ENCODE results near the gene HSDL1. TPM values are rescaled to one million over a fixed set of nuclear protein-coding genes. Genes with fewer than 3 reads are reported as not detected.
A peak's percentile ranks its signal among the peaks of the same experiment; 100 is the strongest.

The HSDL1 gene
- total RNA-seq, 2 experiments from 2014 or later, result 5.8 to 7.5 TPM

DNA sequence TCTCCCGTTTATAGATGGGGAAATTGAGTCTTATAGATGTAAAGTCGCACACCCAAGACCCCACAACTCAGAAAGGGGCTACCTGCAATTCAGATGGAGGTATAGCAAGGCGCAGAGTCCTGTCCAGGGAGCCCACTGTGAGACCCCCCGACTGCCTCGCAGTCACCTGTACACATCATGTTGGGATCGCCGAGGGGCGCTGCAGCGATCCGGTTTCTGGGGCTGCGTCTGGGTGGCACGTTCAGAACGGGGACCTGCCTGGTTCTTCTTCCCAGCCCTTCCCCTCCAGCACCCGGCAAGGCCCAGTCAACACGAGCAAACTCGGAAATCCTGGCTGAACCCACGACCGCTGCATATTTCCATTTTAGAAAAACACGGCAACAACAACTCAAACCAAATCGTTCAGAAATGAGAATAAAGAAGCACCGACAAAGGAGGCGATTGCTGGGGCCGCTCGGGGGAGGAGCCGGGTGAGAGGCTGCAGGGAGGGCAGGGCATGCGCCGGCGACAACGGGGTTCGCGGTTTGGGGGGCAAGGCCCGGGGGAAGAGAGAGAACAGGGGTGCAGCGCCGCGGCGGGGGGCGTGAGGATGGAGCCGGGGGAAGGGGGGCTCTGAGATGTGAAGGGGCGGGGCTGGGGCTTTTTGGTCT, 643 bp downstream of the HSDL1 start:
- no peaks in the 10 kb centered on the region for H3K9me3 Mint-ChIP-seq

DNA sequence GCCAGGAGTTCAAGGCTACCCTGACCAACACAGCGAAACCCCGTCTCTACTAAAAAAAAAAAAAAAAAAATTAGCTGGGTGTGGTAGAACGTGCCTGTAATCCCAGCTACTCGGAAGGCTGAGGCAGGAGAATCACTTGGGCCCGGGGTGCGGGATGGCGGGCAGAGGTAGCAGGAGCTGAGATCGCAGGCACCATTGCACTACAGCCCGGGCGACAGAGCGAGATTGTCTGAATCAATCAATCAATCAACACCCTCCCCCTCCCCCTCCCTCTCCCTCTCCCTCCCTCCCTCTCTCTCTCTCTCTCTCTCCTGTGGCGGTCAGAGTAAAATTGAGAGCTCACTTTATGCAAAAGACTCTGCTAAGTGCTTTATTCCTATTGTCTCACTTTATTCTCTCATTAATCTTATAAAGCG, 1.2 kb downstream of the HSDL1 start:
- Mint-ChIP-seq H3K27ac (no peak overlapping the region), H3K36me3 (ENCODE audit: low read depth) (no peaks in the 10 kb centered on the region), H3K27me3 (ENCODE audit: low read depth) (no peaks in the 10 kb centered on the region), H3K4me3 (peak overlapping the region; percentile 90), H3K4me1 (ENCODE audit: low read depth) (peaks cover 22% of the 10 kb centered on the region), H3K9me3 (no peaks in the 10 kb centered on the region)
- no peak for DNase-seq
- CTCF ChIA-PET, result no interaction called here
- intact Hi-C loops (cut with micrococcal nuclease), result loop anchor here (2.0 kb wide), 1 partner anchor 31 kb away; no protein-coding TSS in a partner anchor

More for the DNA sequence above, 643 bp downstream of the HSDL1 start:
- peak overlapping the region; percentile 90 for H3K4me3 Mint-ChIP-seq
- no peak overlapping the region for H3K27ac Mint-ChIP-seq
- no peaks in the 10 kb centered on the region for H3K36me3 Mint-ChIP-seq (ENCODE audit: low read depth)
- H3K27me3 Mint-ChIP-seq (ENCODE audit: low read depth), result no peaks in the 10 kb centered on the region
- intact Hi-C loops (cut with micrococcal nuclease), result loop anchor here (2.0 kb wide), 1 partner anchor 30 kb away; no protein-coding TSS in a partner anchor
- CTCF ChIA-PET, result interaction anchor here (0.8 kb wide), 1 partner anchor 27 kb away, joined by 3 read pairs; no protein-coding TSS in a partner anchor
- H3K4me1 Mint-ChIP-seq (ENCODE audit: low read depth), result peaks cover 17% of the 10 kb centered on the region
- DNase-seq, result peak; percentile 49

DNA sequence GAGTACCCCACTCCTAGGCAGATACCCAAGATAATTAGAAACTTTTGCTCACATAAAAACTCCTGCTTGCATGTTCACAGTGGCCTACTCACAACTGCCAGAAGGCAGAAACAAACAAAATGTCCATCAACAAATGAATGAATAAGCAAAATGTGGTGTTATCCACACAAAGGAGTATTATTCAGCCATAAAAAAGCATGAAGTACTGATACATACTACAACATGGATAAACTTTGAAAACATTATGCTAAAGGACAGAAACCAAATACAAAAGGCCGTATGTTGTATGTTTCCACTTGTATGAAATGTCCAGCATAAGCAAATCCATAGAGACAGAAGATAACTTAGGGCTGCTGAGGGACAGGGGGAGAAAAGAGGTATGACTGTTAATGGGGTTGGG, 1.9 kb downstream of the HSDL1 start:
- intact Hi-C loops (cut with micrococcal nuclease), result no loop called here
- H3K36me3 Mint-ChIP-seq (ENCODE audit: low read depth), result no peaks in the 10 kb centered on the region
- no peaks in the 10 kb centered on the region for H3K27me3 Mint-ChIP-seq (ENCODE audit: low read depth)
- no peak for DNase-seq
- peak overlapping the region; percentile 3 for H3K4me3 Mint-ChIP-seq
- H3K4me1 Mint-ChIP-seq (ENCODE audit: low read depth), result peaks cover 28% of the 10 kb centered on the region
- no peaks in the 10 kb centered on the region for H3K9me3 Mint-ChIP-seq
- no peak overlapping the region for H3K27ac Mint-ChIP-seq
- CTCF ChIA-PET, result no interaction called here

DNA sequence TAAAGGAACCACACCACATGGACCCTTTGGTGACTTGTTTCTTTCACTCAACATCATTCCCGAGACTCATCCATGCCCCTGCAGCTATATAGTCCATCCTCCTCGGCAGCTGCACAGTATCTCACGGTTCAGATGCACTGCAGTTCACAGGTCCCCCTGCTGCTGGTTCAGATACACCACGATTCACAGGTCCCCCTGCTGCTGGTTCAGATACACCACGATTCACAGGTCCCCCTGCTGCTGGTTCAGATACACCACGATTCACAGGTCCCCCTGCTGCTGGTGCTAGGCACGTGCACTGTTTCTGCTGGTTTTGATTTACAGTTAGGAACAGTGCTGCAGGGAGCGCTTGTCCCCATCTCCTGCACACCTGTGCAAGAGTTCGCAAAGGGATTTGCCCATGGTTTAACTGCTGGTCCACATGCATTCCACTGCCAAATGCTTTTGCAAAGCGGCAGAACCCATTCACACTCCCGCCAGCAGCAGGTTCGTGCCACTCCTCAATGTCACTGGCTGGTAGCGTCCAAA, 3.8 kb downstream of the HSDL1 start:
- peaks cover 41% of the 10 kb centered on the region for H3K4me1 Mint-ChIP-seq (ENCODE audit: low read depth)
- H3K9me3 Mint-ChIP-seq, result no peaks in the 10 kb centered on the region
- no peak overlapping the region for H3K4me3 Mint-ChIP-seq
- H3K27me3 Mint-ChIP-seq (ENCODE audit: low read depth), result no peaks in the 10 kb centered on the region
- intact Hi-C loops (cut with micrococcal nuclease), result no loop called here
- DNase-seq, result peak; percentile 21
- no peaks in the 10 kb centered on the region for H3K36me3 Mint-ChIP-seq (ENCODE audit: low read depth)
- H3K27ac Mint-ChIP-seq, result no peak overlapping the region
- CTCF ChIA-PET, result interaction anchor here (0.6 to 1.1 kb wide), 4 partner anchors 14 to 49 kb away, joined by 3 read pairs; no protein-coding TSS in a partner anchor

DNA sequence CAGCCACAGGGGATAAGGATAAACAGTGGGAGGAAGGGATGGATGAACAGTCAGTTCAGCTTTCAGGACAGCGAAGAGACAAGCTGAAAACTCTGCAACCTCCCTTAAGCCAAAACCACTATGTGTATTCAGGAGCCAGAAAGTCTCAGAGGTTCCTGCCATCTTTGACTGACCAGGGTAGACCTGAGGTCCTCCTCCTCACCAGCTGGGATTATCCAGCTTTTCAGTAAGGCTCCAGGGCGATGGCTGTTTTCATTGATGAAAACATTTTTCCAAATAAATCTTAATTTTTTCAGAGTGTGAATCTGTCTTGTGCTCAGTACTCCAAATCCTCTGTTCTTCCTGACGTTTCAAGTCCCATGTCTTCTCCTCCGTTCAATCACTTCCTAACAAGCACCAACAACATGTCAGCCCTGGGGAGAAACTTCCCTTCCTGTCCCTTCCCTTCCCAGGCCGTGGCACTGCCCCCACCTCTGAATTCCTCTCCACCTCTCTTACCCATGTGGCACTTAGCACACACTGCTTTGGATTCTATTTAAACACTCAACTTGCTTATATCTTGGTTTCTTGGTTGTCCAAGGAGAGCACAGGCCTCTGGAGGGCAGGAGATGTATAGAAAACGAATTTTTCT, 5.2 kb downstream of the HSDL1 start:
- Mint-ChIP-seq H3K27me3 (ENCODE audit: low read depth) (no peaks in the 10 kb centered on the region), H3K36me3 (ENCODE audit: low read depth) (no peaks in the 10 kb centered on the region), H3K27ac (no peak overlapping the region), H3K4me1 (ENCODE audit: low read depth) (peaks cover 44% of the 10 kb centered on the region), H3K4me3 (no peak overlapping the region), H3K9me3 (no peaks in the 10 kb centered on the region)
- CTCF ChIA-PET, result interaction anchor here (1.2 to 2.3 kb wide), 3 partner anchors 23 to 76 kb away, joined by 3 to 10 read pairs (median 3); partner anchors contain the start of gene MBTPS1
- no peak for DNase-seq
- intact Hi-C loops (cut with micrococcal nuclease), result no loop called here

DNA sequence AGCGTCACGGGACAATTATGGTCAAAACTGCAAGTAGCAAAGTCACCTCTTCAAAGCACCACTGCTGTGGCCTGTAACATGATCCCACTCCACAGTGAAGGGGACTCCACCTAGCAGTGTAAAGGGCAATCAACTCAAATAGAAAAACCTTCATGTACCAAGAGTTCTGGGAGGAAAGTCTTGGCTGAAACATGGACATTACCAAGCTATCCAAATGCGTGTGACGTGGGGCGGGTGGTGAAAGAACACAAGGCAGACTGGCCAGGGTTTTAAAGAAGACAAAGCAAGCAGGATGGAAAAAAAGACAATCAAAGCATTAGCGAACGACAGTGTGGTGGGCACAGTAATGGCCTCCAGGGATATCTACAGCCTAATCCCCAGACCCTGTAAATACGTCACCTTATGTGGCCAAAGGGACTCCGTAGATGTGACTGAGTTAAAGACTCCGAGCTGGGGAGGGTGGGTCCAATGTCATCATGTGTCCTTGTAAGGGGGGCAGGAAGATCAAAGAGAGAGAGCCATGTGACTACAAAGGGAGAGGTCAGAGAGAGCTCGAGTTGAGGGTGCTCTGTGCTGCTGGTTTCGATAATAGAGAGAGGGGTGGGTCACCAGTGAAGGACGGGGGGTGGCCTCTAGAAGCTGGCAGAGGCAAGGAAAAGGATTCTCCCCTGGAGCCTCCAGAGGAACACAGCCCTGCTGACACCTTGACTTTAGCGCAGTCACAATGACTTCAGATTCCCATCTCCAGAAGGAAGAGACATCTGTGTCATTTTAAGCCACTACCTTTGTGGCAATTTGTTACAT, 6.0 kb downstream of the HSDL1 start:
- peaks cover 41% of the 10 kb centered on the region for H3K4me1 Mint-ChIP-seq (ENCODE audit: low read depth)
- H3K9me3 Mint-ChIP-seq, result no peaks in the 10 kb centered on the region
- no peaks in the 10 kb centered on the region for H3K27me3 Mint-ChIP-seq (ENCODE audit: low read depth)
- CTCF ChIA-PET, result interaction anchor here (0.8 to 2.3 kb wide), 5 partner anchors 22 to 75 kb away, joined by 3 to 10 read pairs (median 3); partner anchors contain the start of genes MBTPS1 and TAF1C
- no peaks in the 10 kb centered on the region for H3K36me3 Mint-ChIP-seq (ENCODE audit: low read depth)
- DNase-seq, result peak; percentile 65
- H3K27ac Mint-ChIP-seq, result no peak overlapping the region
- intact Hi-C loops (cut with micrococcal nuclease), result no loop called here
- no peak overlapping the region for H3K4me3 Mint-ChIP-seq

DNA sequence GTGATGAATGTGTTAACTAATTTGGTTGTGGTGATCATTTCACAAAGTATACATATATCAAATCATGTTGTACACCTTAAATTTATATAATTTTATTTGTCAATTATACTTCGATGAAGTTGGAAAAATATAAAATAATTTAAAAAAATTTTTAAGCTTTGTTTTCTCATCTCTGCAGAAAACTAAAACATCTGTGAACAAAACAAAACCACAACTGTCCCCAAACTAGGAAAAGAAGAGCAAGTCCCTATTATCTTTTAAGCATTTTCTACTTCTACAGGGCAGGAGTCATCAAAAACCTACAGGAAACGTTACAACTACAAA, 6.5 kb downstream of the HSDL1 start:
- H3K9me3 Mint-ChIP-seq, result no peaks in the 10 kb centered on the region
- no peak overlapping the region for H3K27ac Mint-ChIP-seq
- no peak for DNase-seq
- H3K4me3 Mint-ChIP-seq, result no peak overlapping the region
- H3K36me3 Mint-ChIP-seq (ENCODE audit: low read depth), result no peaks in the 10 kb centered on the region
- peaks cover 39% of the 10 kb centered on the region for H3K4me1 Mint-ChIP-seq (ENCODE audit: low read depth)
- H3K27me3 Mint-ChIP-seq (ENCODE audit: low read depth), result no peaks in the 10 kb centered on the region
- intact Hi-C loops (cut with micrococcal nuclease), result no loop called here
- CTCF ChIA-PET, result interaction anchor here (0.6 to 2.3 kb wide), 5 partner anchors 37 to 74 kb away, joined by 3 to 10 read pairs (median 3); partner anchors contain the start of gene TAF1C

DNA sequence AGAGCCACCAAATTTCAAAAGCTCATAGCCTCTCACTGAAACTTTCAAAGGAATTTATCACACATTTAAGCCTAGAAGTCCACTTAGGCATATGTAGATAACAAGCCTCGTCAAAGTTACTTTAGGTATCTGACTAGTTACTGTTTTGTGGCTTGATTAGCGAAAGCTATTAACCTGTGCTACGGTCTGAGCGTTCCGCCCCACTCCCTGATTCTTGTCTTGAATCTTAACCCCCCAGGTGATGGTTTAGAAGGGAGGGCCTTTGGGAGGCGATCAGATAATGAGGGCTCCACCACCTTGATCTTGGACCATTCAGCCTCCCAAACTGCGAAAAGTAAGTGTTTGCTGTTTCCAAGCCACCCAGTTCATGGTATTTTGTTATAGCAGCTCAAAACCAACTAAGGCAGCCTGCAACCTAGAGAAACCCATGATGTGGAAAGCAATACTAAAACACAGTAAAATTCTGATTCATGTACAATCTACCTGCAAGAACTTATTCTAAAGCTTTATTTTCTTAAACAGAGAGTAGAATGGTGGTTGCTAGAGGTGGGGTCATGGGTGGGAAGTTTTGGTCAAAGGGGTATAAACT, 7.1 kb downstream of the HSDL1 start:
- Mint-ChIP-seq H3K4me3 (no peak overlapping the region), H3K4me1 (ENCODE audit: low read depth) (peaks cover 36% of the 10 kb centered on the region), H3K27ac (no peak overlapping the region), H3K9me3 (no peaks in the 10 kb centered on the region), H3K36me3 (ENCODE audit: low read depth) (no peaks in the 10 kb centered on the region), H3K27me3 (ENCODE audit: low read depth) (no peaks in the 10 kb centered on the region)
- DNase-seq, result no peak
- CTCF ChIA-PET, result interaction anchor here (0.6 to 2.3 kb wide), 6 partner anchors 10 to 52 kb away, joined by 3 to 10 read pairs (median 3); partner anchors contain the start of genes MBTPS1 and TAF1C
- intact Hi-C loops (cut with micrococcal nuclease), result no loop called here

DNA sequence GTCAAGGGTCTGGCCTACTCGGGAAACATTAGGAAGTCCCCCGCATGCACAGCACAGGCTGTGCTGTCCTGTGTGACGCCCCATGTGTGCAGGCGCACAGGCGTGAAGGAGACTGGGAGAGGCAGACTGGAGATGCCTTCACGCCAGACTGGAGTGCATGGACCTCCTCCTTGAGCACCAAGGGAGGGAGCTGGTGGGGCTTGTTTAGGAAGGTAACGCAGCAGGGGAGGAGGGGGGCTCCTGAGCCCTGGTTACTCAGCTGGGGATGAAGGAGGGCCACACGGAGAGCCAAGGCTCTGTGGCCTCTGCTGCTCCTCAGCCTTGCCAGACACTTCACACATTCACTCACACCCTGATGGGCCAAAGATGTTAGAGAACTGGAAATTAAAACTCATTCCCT, 7.7 kb downstream of the HSDL1 start:
- Mint-ChIP-seq H3K27me3 (ENCODE audit: low read depth) (no peaks in the 10 kb centered on the region), H3K4me1 (ENCODE audit: low read depth) (peaks cover 35% of the 10 kb centered on the region), H3K9me3 (no peaks in the 10 kb centered on the region), H3K36me3 (ENCODE audit: low read depth) (no peaks in the 10 kb centered on the region), H3K27ac (no peak overlapping the region), H3K4me3 (no peak overlapping the region)
- CTCF ChIA-PET, result interaction anchor here (1.0 kb wide), 2 partner anchors 21 to 39 kb away, joined by 3 read pairs; partner anchors contain the start of gene MBTPS1
- no peak for DNase-seq
- intact Hi-C loops (cut with micrococcal nuclease), result no loop called here

DNA sequence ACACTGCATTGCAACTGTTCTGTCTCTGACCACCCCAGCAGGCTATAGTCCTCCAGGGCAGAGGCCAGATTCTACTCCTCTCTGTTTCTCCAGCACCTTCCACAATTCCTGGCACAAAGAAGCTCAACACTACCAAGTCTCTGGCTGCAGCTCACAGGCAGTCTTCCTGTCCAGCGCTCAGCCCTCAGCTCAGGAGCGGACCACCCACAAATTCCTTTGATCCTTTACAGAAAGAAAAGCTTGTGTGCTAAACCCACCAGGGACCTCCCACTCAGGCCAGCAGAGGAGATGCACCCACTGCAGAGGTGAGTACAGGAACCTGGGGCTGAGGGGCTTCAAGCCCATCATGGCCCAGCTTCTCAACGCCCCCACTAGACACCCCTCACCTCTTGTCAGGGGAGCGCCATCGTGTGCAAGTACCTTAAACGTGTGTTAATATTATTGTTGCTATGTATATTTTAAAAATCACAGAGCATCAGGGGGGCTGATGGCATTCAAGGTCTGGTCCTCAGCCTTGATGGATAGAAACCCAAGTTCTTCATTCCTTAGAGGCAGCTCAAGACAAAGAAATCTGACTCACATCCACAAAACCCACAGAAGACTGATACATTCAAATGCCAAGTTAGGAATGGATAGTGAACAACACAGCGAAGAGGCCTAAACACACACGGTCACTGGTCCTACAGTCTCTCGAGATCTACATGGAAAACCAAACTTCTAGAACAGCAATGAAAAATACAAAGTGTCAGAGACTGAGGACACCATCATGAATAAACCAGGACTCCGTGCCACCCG, 8.4 kb downstream of the HSDL1 start:
- no peaks in the 10 kb centered on the region for H3K36me3 Mint-ChIP-seq (ENCODE audit: low read depth)
- CTCF ChIA-PET, result no interaction called here
- peaks cover 33% of the 10 kb centered on the region for H3K4me1 Mint-ChIP-seq (ENCODE audit: low read depth)
- no peak overlapping the region for H3K4me3 Mint-ChIP-seq
- no peak overlapping the region for H3K27ac Mint-ChIP-seq
- no peaks in the 10 kb centered on the region for H3K27me3 Mint-ChIP-seq (ENCODE audit: low read depth)
- no peak for DNase-seq
- intact Hi-C loops (cut with micrococcal nuclease), result no loop called here
- no peaks in the 10 kb centered on the region for H3K9me3 Mint-ChIP-seq

DNA sequence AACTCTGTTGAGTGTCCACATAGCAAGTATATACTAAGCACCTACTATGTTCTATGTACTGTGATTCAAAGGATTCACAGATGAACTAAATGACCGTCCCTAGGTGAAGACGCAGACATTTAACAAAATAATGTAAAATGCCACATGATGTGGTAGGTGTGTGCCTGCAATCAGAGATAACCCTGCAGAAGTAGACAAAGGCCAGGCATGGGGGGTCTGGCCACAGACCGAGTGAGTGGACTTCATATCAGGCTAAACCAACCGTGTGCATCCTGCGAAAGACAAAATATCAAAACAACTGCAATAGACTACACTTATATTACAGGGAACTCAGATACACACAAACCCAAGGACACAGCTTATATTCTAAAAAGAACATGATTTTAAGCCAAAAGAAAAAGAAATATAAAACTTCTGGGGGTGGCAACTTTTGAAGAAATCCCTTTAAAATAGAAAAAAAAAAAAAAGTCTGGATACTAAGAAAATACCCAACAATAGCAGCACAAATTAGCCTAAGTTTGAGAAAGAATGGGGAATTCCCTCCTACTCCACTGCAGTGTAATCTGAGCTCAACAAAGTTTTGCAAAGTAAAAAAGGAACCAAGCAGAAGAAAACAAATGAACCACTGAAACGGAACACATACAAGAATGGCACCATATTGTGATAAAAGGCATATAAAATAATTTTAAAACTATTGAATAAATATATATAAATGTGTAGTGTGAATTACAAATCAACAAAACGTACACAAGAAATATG, 12.3 kb downstream of the HSDL1 start:
- Mint-ChIP-seq H3K27me3 (ENCODE audit: low read depth) (no peaks in the 10 kb centered on the region), H3K4me3 (no peak overlapping the region), H3K9me3 (no peaks in the 10 kb centered on the region), H3K27ac (no peak overlapping the region), H3K4me1 (ENCODE audit: low read depth) (peaks cover 13% of the 10 kb centered on the region), H3K36me3 (ENCODE audit: low read depth) (peaks cover 2% of the 10 kb centered on the region)
- no peak for DNase-seq
- CTCF ChIA-PET, result interaction anchor here (0.6 to 2.0 kb wide), 5 partner anchors 24 to 55 kb away, joined by 3 to 6 read pairs (median 3); no protein-coding TSS in a partner anchor
- intact Hi-C loops (cut with micrococcal nuclease), result no loop called here
